ENCODE results near the gene ARHGEF4.

ARHGEF4 gene

GRCh38 chr2:130851624-130852382, 15.1 kb downstream of the ARHGEF4 start:
- no peak for DNase-seq (ENCODE audit: low read depth)

GRCh38 chr2:130852521-130853115, 15.9 kb downstream of the ARHGEF4 start:
- DNase-seq (ENCODE audit: low read depth), result no peak

GRCh38 chr2:130853391-130853790, 16.7 kb downstream of the ARHGEF4 start:
- no peak for DNase-seq (ENCODE audit: low read depth)

GRCh38 chr2:130854301-130854700, 17.6 kb downstream of the ARHGEF4 start:
- DNase-seq (ENCODE audit: low read depth), result no peak

- DNase-seq (ENCODE audit: low read depth), result no peak
Measured at GRCh38 chr2:130864830-130865800, 28.4 kb downstream of the ARHGEF4 start.

GRCh38 chr2:130869441-130870160, 32.9 kb downstream of the ARHGEF4 start:
- no peak for DNase-seq (ENCODE audit: low read depth)

- DNase-seq (ENCODE audit: low read depth), result no peak
Measured at GRCh38 chr2:130870161-130870485, 33.4 kb downstream of the ARHGEF4 start.

GRCh38 chr2:130870779-130871178, 34.1 kb downstream of the ARHGEF4 start:
- DNase-seq (ENCODE audit: low read depth), result no peak

GRCh38 chr2:130871843-130872740, 35.4 kb downstream of the ARHGEF4 start:
- DNase-seq (ENCODE audit: low read depth), result no peak

GRCh38 chr2:130872741-130873125, 36.0 kb downstream of the ARHGEF4 start:
- no peak for DNase-seq (ENCODE audit: low read depth)

- DNase-seq (ENCODE audit: low read depth), result peak; percentile 61
Measured at GRCh38 chr2:130873700-130874346, 37.1 kb downstream of the ARHGEF4 start.

- no peak for DNase-seq (ENCODE audit: low read depth)
Measured at GRCh38 chr2:130874512-130874911, 37.8 kb downstream of the ARHGEF4 start.

- DNase-seq (ENCODE audit: low read depth), result no peak
Measured at GRCh38 chr2:130875935-130876334, 39.2 kb downstream of the ARHGEF4 start.

- no peak for DNase-seq (ENCODE audit: low read depth)
Measured at GRCh38 chr2:130877258-130877657, 40.5 kb downstream of the ARHGEF4 start.

- DNase-seq (ENCODE audit: low read depth), result no peak
Measured at GRCh38 chr2:130878316-130878715, 41.6 kb downstream of the ARHGEF4 start.

- no peak for DNase-seq (ENCODE audit: low read depth)
Measured at GRCh38 chr2:130878933-130879332, 42.2 kb downstream of the ARHGEF4 start.

- DNase-seq (ENCODE audit: low read depth), result no peak
Measured at GRCh38 chr2:130882111-130882690, 45.5 kb downstream of the ARHGEF4 start.

- no peak for DNase-seq (ENCODE audit: low read depth)
Measured at GRCh38 chr2:130882991-130883390, 46.3 kb downstream of the ARHGEF4 start.

GRCh38 chr2:130883496-130883895, 46.8 kb downstream of the ARHGEF4 start:
- no peak for DNase-seq (ENCODE audit: low read depth)

GRCh38 chr2:130884013-130884412, 47.3 kb downstream of the ARHGEF4 start:
- DNase-seq (ENCODE audit: low read depth), result no peak

All from activated T-cell treated with anti-CD3 and anti-CD28 coated beads for 24 hours (primary cell).